Rectal smooth muscle tissue (tissue), 1 donor: Measurements from ENCODE around the gene DNAH8.

Source experiments
- H3K27ac ChIP-seq: one replicate; pipeline ENCODE4 v1.7.0; 2013; ENCODE audit warnings: low read depth, low read length, inconsistent platforms
- H3K27me3 ChIP-seq: one replicate; pipeline ENCODE4 v1.7.0; 2013; ENCODE audit warnings: low read length; ENCODE audit not compliant: control insufficient read depth, insufficient read depth
- H3K36me3 ChIP-seq: one replicate; pipeline ENCODE4 v1.7.0; 2013; ENCODE audit warnings: low read length; ENCODE audit not compliant: control insufficient read depth, insufficient read depth
- H3K4me1 ChIP-seq: one replicate; pipeline ENCODE4 v1.7.0; 2013; ENCODE audit warnings: low read length; ENCODE audit not compliant: control insufficient read depth, insufficient read depth
- H3K4me3 ChIP-seq: one replicate; pipeline ENCODE4 v1.7.0; 2013; ENCODE audit warnings: low read length
- H3K9ac ChIP-seq: one replicate; pipeline ENCODE4 v1.7.0; 2013; ENCODE audit warnings: low read length

Gene DNAH8

GRCh38 chr6:38715016-38715689, at the start of gene DNAH8:
TSS of gene DNAH8 (plus strand) at chr6:38715311. CDS start at chr6:38722810, 7,499 bp downstream.
- Histone ChIP-seq H3K4me1 (no peaks in the 10 kb centered on the region), H3K36me3 (no peaks in the 10 kb centered on the region), H3K9ac (no peak within 1 kb of the TSS), H3K27me3 (peaks cover 4% of the 10 kb centered on the region), H3K27ac (no peak within 1 kb of the TSS), H3K4me3 (peak within 1 kb of the TSS; percentile 30)

DNA sequence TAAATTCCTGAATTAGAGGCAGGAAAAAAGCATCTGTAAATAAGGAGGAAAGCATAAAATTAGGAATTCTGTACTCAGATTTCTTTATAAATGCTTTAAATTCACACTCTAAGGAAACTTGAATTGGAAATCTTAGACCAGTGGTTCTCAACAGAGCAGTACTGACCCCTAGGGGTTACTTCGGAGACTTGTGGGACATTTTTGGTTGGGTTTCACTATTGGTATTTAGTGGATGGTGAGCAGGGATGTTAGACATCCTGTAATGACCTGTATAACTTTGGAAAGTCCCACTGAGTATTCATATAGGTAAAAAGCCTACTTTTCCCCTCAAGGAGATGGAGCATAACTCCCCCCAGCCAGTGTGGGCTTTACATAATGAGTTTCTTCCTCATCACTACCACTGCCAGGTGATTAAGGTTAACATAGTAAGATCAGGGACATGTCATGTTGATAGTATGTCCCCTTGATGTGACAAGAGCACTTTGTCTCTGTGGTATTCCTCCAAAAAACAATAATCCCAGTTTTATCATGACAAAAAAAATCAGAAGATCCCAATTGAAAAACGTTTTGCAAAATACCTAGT, 43.1 kb upstream of the DNAH8 start:
- H3K9ac ChIP-seq: no peak overlapping the region
- no peaks in the 10 kb centered on the region for H3K4me1 ChIP-seq
- H3K27me3 ChIP-seq: no peaks in the 10 kb centered on the region
- H3K27ac ChIP-seq: no peak overlapping the region
- H3K4me3 ChIP-seq: no peak overlapping the region
- H3K36me3 ChIP-seq: peaks cover 5% of the 10 kb centered on the region

DNA sequence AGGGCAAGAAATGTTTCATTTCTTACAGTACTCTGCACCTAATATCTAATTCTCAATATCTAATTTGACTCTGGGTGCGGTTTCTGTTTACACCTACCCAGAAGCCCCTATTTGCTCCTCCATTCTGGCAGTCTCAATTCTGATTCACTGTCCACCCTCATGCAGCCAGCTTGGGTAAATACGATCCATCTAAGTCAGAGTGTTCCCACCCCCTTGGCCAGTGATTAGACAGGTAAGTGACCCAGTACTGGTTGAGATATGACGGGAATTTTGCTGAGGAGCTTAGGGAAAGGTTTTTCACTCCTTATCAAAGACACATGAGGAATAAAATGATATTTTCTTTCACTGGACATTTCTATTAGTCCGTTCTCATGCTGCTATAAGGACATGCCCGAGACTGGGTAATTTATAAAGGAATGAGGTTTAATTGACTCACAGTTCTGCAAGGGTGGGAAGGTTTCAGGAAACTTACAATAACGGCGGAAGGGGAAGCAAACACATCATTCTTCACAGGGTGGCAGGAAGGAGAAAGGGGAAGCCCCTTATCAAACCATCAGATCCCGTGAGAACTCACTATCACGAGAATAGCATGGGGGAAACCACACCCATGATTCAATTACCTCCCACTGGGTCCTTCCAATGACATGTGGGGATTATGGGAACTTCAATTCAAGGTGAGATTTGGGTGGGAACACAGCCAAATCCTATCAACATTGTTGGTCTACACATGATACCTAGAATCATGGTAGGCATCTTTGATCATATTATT, 41.5 kb upstream of the DNAH8 start:
- no peak overlapping the region for H3K9ac ChIP-seq
- H3K4me1 ChIP-seq: no peaks in the 10 kb centered on the region
- H3K4me3 ChIP-seq: no peak overlapping the region
- peaks cover 5% of the 10 kb centered on the region for H3K36me3 ChIP-seq
- no peaks in the 10 kb centered on the region for H3K27me3 ChIP-seq
- H3K27ac ChIP-seq: no peak overlapping the region

- Histone ChIP-seq H3K36me3 (peaks cover 5% of the 10 kb centered on the region), H3K27ac (no peak overlapping the region), H3K27me3 (no peaks in the 10 kb centered on the region), H3K4me3 (no peak overlapping the region), H3K9ac (no peak overlapping the region), H3K4me1 (no peaks in the 10 kb centered on the region)
Measured at GRCh38 chr6:38676236-38676973, 38.7 kb upstream of the DNAH8 start.

- Histone ChIP-seq H3K4me1 (no peaks in the 10 kb centered on the region), H3K27me3 (no peaks in the 10 kb centered on the region), H3K4me3 (no peak overlapping the region), H3K36me3 (peaks cover 5% of the 10 kb centered on the region), H3K27ac (no peak overlapping the region), H3K9ac (no peak overlapping the region)
Measured at GRCh38 chr6:38676974-38677544, 38.1 kb upstream of the DNAH8 start.

DNA sequence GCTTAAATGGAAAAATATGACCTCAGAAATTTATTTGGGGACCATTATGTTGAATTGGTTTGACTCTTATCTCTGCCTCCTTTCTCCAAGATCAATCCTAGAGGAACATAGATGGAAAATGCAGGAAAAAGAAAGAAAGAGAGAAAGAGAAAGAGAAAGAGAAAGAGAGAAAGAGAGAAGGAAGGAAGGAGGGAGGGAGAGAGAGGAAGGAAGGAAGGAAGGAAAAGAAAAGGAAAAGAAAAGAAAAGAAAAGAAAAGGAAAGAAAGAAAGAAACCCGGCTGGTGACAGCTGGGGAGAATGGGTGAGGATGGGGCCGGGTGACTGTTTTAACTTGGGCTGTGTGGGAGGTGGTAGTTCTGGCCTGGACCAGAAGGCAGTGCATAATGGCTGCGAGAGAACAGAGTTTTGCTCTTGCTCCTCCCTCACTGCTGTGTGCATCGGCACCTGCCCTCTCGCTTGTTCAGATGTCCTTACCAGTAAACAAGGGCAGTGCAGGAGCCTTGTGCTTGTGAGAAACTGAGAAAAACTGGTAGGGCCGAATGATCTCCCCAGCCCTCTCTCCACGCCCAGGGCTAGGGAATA, 36.8 kb upstream of the DNAH8 start:
- no peaks in the 10 kb centered on the region for H3K27me3 ChIP-seq
- no peak overlapping the region for H3K9ac ChIP-seq
- H3K36me3 ChIP-seq: peaks cover 5% of the 10 kb centered on the region

DNA sequence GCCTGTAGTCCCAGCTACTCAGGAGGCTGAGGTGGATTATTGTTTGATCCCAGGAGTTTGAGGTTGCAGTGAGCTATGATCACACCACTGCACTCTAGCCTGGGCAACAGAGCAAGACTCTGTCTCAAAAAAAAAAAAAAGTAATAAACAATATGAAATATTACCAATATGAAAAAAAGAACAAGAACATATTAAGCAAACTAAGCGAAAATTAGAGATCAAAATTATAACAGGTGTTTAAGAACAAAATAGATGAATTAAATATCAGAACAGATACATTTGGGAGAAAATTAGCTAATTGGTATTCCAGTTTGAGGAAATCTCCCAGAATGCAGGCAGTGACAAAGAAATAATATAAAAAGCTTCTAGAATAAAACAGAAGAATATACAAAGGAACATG, 35.4 kb upstream of the DNAH8 start:
- Histone ChIP-seq H3K4me1 (no peaks in the 10 kb centered on the region), H3K4me3 (no peak overlapping the region), H3K36me3 (peaks cover 5% of the 10 kb centered on the region), H3K9ac (no peak overlapping the region), H3K27ac (no peak overlapping the region), H3K27me3 (no peaks in the 10 kb centered on the region)

More for the DNA sequence above, 36.8 kb upstream of the DNAH8 start:
- Histone ChIP-seq H3K4me3 (no peak overlapping the region), H3K4me1 (no peaks in the 10 kb centered on the region), H3K27ac (no peak overlapping the region)

DNA sequence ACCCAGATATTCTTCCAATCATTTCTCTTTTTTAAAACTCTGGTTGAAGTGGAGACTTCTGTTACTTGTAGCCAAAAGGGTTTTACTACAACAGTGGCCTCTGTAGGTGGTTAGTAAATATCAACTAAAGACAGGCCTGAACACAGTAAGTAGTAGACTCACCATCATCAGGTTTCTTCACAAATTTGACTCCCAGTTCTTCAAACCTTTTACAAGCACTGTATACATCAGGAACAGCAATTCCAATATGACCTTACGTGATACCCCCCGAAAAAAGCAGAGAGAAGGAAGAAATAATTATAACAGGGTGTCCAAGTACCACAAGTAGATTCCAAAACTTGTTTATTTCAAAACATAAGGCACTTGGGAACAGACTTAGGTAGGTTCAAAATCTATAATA, 33.3 kb upstream of the DNAH8 start:
- Histone ChIP-seq H3K27ac (no peak overlapping the region), H3K9ac (no peak overlapping the region), H3K27me3 (no peaks in the 10 kb centered on the region), H3K4me3 (no peak overlapping the region), H3K36me3 (peaks cover 3% of the 10 kb centered on the region), H3K4me1 (no peaks in the 10 kb centered on the region)

GRCh38 chr6:38684237-38684636, 30.9 kb upstream of the DNAH8 start:
- Histone ChIP-seq H3K27ac (no peak overlapping the region), H3K4me3 (no peak overlapping the region), H3K9ac (no peak overlapping the region), H3K36me3 (peaks cover 3% of the 10 kb centered on the region), H3K4me1 (no peaks in the 10 kb centered on the region), H3K27me3 (no peaks in the 10 kb centered on the region)

- Histone ChIP-seq H3K27me3 (no peaks in the 10 kb centered on the region), H3K27ac (no peak overlapping the region), H3K9ac (no peak overlapping the region), H3K4me1 (no peaks in the 10 kb centered on the region), H3K36me3 (peaks cover 3% of the 10 kb centered on the region), H3K4me3 (no peak overlapping the region)
Measured at GRCh38 chr6:38684904-38685303, 30.2 kb upstream of the DNAH8 start.

DNA sequence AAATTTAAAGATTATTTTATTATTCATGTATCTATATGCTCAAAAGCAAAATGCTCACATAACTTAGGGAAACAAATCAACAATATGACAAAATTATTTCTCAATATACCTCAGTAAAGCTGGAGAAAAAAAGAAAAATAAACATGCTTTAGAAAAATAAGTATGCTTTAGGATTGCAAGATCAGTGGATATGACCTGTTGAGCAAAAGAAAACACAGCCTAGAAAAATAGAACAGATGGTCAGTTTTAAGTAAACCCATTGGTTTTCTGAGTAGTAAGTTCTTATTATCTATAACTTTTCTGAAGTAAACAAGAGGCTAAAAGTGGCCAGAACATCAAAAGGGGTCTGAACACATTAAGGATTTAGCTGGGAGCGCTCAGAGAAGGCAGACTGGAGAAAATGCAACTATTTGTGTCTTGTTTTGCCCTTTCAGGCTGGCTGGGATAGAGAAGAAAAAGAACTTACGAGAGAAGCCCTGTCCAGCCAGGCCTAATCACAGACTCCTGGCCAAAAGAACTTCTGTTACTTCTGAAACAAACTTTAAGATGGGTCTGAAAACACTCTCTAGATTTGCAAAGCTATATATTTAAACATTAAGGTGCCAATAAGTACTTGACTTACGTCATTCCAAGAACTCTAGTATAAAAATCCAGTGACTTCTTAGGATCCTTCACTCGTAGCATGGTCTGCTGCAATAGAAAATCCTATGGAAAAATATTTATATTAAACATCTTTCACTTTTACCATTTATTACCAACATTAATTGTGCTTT, 28.7 kb upstream of the DNAH8 start:
- Histone ChIP-seq H3K36me3 (peaks cover 3% of the 10 kb centered on the region), H3K4me3 (no peak overlapping the region), H3K4me1 (no peaks in the 10 kb centered on the region), H3K27me3 (no peaks in the 10 kb centered on the region), H3K27ac (no peak overlapping the region), H3K9ac (no peak overlapping the region)
